GM19455 (cell line): ENCODE results near the gene DCDC1.

Source experiments
- ATAC-seq: cut with Tn5 transposase; IDR thresholded peaks from one replicate; pipeline ENCODE4 v1.9.1; 2021; ENCODE audit not compliant: unreplicated experiment

DCDC1 gene

GRCh38 chr11:30917266-30917665 is 452.3 kb downstream of the DCDC1 start:
- ATAC-seq: no peak

- no peak for ATAC-seq
Observed at GRCh38 chr11:30916764-30917163, 452.8 kb downstream of the DCDC1 start.

GRCh38 chr11:30914143-30914762 is 455.3 kb downstream of the DCDC1 start:
- ATAC-seq: no peak

GRCh38 chr11:30911247-30911646 is 458.3 kb downstream of the DCDC1 start:
- no peak for ATAC-seq

- no peak for ATAC-seq
Observed at GRCh38 chr11:30908857-30909256, 460.7 kb downstream of the DCDC1 start.

GRCh38 chr11:30908272-30908671 is 461.3 kb downstream of the DCDC1 start:
- ATAC-seq: no peak

- ATAC-seq: no peak
Observed at GRCh38 chr11:30902929-30903328, 466.6 kb downstream of the DCDC1 start.

- ATAC-seq: no peak
Observed at GRCh38 chr11:30895046-30895445, 474.5 kb downstream of the DCDC1 start.

GRCh38 chr11:30893318-30893717 is 476.2 kb downstream of the DCDC1 start:
- no peak for ATAC-seq

- no peak for ATAC-seq
Observed at GRCh38 chr11:30889143-30889794, 480.3 kb downstream of the DCDC1 start.

- ATAC-seq: no peak
Observed at GRCh38 chr11:30879322-30880005, 490.1 kb downstream of the DCDC1 start.

GRCh38 chr11:30878400-30878799 is 491.1 kb downstream of the DCDC1 start:
- ATAC-seq: no peak

- ATAC-seq: no peak
Observed at GRCh38 chr11:30876663-30877396, 492.7 kb downstream of the DCDC1 start.

GRCh38 chr11:30876228-30876627 is 493.3 kb downstream of the DCDC1 start:
- no peak for ATAC-seq

- no peak for ATAC-seq
Observed at GRCh38 chr11:30875806-30876205, 493.7 kb downstream of the DCDC1 start.

- ATAC-seq: no peak
Observed at GRCh38 chr11:30873924-30874610, 495.5 kb downstream of the DCDC1 start.

- no peak for ATAC-seq
Observed at GRCh38 chr11:30868626-30869081, 500.9 kb downstream of the DCDC1 start.

- no peak for ATAC-seq
Observed at GRCh38 chr11:30863209-30863608, 506.3 kb downstream of the DCDC1 start.

- ATAC-seq: no peak
Observed at GRCh38 chr11:30861531-30861930, 508.0 kb downstream of the DCDC1 start.

- no peak for ATAC-seq
Observed at GRCh38 chr11:30861064-30861463, 508.5 kb downstream of the DCDC1 start.

- no peak for ATAC-seq
Observed at GRCh38 chr11:30860146-30860545, 509.4 kb downstream of the DCDC1 start.
